ENCODE measurements around the gene LRCH4.

Gene LRCH4

GRCh38 chr7:100575746-100576383, 10.1 kb downstream of the LRCH4 start:
- no peak for DNase-seq (ENCODE audit: low read depth in 2 of 2)
- no peak overlapping the region for H3K4me3 ChIP-seq (replicated peaks in 1 of 2; ENCODE audit: low read depth in 2 of 2, low read length in 2 of 2)
- TF ChIP-seq CTCF (IDR thresholded peaks at IDR 0.05; ENCODE audit: low read depth, low read length), result no peak

- TF ChIP-seq CTCF (IDR thresholded peaks at IDR 0.05; ENCODE audit: low read depth, low read length), result no peak
- DNase-seq (ENCODE audit: low read depth in 2 of 2), result no peak
- H3K4me3 ChIP-seq (replicated peaks in 1 of 2; ENCODE audit: low read depth in 2 of 2, low read length in 2 of 2), result no peak overlapping the region
Observed at GRCh38 chr7:100575206-100575631, 10.7 kb downstream of the LRCH4 start.

- no peak overlapping the region for H3K4me3 ChIP-seq (replicated peaks in 1 of 2; ENCODE audit: low read depth in 2 of 2, low read length in 2 of 2)
- no peak for DNase-seq (ENCODE audit: low read depth in 2 of 2)
- TF ChIP-seq CTCF (IDR thresholded peaks at IDR 0.05; ENCODE audit: low read depth, low read length), result no peak
Observed at GRCh38 chr7:100574362-100575205, 11.3 kb downstream of the LRCH4 start.

GRCh38 chr7:100573691-100574361, 12.1 kb downstream of the LRCH4 start, which contains the start of gene SAP25:
Gene SAP25, minus strand, starts transcription at chr7:100573900. Its CDS starts 158 bp downstream, at chr7:100573742.
- no peak within 1 kb of the TSS for H3K4me3 ChIP-seq (replicated peaks in 1 of 2; ENCODE audit: low read depth in 2 of 2, low read length in 2 of 2)
- DNase-seq (ENCODE audit: low read depth in 2 of 2), result no peak
- no peak for TF ChIP-seq CTCF (IDR thresholded peaks at IDR 0.05; ENCODE audit: low read depth, low read length)

GRCh38 chr7:100572949-100573675, 12.8 kb downstream of the LRCH4 start:
- TF ChIP-seq CTCF (IDR thresholded peaks at IDR 0.05; ENCODE audit: low read depth, low read length), result no peak
- DNase-seq (ENCODE audit: low read depth in 2 of 2), result no peak
- H3K4me3 ChIP-seq (replicated peaks in 1 of 2; ENCODE audit: low read depth in 2 of 2, low read length in 2 of 2), result no peak overlapping the region

- no peak overlapping the region for H3K4me3 ChIP-seq (replicated peaks in 1 of 2; ENCODE audit: low read depth in 2 of 2, low read length in 2 of 2)
- DNase-seq (ENCODE audit: low read depth in 2 of 2), result no peak
- TF ChIP-seq CTCF (IDR thresholded peaks at IDR 0.05; ENCODE audit: low read depth, low read length), result no peak
Observed at GRCh38 chr7:100572281-100572948, 13.5 kb downstream of the LRCH4 start.
